CD4-positive, alpha-beta T cell treated with Interleukin-6 for 4 hours (primary cell): ENCODE results near the gene ACSF2.

ENCODE experiments used
- DNase-seq: peaks from one replicate; pipeline ENCODE4 v3.0.0-alpha.2; 2020; ENCODE audit warnings: mixed read lengths

Gene ACSF2

DNA sequence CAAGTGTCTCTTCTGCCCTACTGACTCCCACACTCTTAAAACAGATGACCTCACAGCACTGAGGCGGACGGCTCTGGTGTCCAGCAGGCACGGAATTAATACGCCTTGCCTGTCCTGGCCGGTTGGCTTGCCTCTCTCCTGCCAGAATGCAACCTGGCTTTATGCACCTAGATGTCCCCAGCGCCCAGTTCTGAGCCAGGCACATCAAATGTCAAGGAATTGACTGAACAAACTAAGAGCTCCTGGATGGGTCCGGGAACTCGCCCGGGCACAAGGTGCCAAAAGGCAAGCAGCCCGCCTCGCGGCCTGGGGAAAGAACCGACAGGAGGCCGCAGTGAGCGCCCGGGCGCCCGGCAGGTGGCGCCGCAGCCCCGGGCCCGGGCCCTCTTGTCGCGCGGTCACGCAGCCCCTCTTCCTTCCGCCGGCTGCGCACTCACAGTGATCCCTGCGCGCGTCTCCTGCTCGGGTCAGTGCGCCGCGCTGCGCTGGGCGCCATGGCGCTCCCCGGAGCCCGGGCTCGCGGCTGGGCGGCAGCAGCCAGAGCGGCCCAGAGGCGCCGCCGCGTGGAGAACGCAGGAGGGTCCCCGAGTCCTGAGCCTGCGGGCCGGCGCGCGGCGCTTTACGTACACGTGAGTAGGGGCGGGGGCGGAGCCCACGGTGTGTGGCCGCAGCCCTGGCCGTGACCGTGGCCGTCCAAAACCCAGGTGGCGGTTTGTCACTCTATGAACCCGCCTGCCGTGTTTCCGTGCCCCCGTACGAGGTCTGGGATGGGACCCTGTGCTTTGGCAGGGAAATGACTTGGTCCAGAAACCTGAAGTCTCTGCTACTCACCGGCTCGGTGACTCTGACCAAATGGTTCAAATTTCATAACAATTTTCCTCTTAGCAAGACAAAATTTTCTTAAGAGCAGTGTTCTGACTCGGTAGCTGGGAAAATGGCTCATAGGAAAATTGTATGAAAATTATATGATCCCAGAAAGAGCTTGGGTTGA is 52.7 kb downstream of the ACSF2 start, which contains the start of gene RSAD1:
RSAD1 (plus strand) TSS at position 470 of the 991 bp plus-strand sequence; CDS start at position 495, 25 bp downstream.
- peak; percentile 90 for DNase-seq

DNA sequence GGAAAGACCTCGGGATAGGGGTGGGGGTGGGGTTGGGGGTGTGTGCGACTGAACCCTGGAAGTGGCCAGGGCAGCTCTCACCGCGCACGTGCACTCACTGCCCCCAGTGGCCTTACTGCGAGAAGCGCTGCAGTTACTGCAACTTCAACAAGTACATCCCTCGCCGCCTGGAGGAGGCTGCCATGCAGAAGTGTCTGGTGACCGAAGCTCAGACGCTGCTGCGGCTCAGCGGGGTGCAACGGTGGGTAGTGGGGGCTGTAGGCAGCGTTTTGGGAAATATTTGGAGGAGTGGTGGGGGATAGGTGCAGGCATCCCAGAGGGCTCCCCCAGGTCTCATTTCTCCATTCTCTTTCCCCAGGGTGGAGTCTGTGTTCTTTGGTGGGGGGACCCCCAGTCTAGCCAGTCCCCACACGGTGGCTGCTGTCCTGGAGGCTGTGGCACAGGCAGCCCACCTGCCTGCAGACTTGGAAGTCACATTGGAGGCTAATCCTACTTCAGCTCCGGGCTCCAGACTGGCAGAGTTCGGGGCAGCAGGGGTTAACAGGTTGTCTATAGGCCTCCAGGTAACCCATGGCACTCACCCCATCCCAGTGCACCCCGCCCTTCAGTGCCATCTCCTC is 53.6 kb downstream of the ACSF2 start:
- DNase-seq = peak; percentile 74

DNA sequence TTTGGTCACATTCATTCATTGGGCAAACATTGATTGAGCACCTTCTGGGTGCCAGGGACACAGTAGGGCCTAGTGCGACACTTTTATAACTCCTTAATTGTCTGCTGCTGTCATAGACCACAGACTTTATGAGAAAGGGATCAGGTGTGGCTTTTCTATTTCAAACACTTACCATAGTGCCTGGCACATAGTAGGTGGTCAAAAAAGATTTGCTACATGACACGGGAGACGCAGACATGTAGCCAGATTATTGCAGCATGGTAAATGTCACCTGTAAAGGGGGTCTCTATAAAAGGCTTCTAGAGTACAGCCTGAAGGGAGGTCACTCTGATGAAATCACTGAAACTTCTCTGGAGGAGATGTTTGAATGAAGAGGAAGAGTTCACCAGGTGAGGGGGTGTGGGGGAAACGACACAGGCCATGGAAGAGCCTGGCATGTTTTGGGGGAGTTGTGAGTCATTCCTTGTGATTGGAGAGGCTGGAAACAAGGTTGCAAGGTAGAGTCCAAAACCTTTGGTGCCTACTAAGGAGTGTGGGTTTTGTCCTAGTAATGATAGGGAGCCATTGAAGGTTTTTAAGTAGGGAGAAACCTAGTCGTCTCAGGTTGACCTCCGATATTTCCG is 54.2 kb downstream of the ACSF2 start:
- DNase-seq = no peak

DNA sequence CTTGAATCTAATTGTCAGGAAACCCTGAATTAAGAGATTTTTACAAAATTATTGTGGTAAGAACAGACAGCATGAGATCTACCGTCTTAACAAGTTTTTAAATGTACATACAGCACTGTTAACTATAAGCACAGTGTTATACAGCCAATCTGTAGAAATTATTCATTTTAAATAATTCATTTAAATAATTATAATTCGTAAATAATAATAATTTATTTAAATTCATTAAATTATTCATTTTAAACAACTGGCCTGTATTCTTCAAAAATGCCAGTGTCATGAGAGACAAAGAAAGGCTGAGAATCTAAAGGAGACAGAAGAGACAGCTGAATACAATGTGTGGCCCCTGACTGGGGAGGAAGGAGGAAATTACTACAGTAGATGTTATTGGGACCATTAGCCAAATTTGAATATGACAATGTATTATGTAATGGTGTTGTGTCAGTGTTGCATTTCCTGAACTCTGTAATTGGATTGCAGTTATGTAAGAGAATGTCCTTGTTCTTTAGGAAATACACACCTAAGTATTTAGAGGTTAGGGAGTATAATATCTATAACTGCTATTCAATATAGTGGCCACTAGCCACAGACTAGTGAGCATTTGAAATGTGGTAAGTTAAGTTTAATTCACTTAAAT is 55.0 kb downstream of the ACSF2 start:
- DNase-seq = no peak

DNA sequence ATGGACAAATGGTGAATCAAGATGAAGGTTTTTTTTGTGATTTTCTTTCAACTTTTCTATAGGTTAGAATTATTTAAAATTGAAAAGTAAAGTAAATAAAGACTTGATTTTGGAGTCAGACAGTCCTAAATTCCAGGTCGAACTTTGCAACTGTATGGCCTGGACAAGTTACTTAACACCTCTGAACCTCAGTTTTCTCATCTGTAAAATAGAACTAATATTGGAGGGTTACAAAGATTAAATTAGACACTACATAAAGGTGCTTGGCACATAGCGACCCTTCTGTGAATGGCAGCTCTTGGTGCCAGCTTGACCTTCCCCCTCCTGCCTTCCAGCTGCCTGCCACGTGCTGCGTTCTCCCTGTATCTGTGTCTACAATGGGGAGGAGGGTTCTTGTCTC is 55.6 kb downstream of the ACSF2 start:
- no peak for DNase-seq

DNA sequence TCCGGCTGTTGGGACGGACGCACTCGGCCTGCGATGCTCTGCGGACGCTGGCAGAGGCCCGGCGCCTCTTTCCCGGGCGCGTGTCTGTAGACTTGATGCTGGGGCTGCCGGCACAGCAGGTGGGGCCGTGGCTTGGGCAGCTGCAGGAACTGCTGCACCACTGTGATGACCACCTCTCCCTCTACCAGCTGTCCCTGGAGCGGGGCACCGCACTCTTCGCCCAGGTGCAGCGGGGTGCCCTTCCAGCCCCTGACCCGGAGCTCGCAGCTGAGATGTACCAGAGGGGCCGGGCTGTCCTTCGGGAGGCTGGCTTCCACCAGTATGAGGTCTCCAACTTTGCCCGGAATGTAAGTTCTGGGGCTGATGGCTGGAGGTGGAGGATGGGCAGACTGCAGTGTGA is 56.1 kb downstream of the ACSF2 start:
- DNase-seq = no peak

DNA sequence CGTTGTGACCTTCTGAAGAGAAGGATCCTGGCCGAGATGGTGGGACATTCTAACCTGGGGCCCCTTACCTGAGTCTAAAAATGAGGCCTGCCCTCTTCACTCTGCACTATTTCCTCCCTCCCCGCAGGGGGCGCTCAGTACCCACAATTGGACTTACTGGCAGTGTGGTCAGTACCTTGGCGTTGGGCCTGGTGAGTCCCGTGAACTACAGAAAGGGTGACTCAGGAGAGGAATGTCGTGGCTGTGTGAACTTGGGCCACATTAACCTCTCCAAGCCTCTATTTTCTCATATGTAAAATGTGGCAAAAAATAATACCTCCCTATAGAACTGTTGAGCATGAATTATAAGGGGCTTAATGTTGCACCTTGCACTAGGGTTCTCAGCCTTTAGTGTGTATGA is 56.5 kb downstream of the ACSF2 start:
- peak; percentile 79 for DNase-seq

DNA sequence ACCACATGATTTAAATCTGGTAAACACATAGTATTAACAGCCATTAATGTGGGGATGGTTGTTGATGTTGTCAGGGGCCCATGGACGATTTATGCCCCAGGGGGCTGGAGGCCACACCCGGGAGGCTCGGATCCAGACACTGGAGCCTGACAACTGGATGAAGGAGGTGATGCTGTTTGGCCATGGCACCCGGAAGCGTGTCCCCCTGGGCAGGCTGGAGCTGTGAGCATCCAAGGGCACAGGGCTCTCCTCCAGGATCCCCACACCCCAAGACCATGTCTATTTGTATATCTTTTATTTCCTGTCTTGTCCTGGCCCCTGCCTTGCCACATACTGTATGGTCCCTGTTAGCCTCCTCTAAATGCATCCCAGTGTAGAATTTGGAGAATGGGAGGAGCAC is 57.2 kb downstream of the ACSF2 start:
- DNase-seq = no peak

DNA sequence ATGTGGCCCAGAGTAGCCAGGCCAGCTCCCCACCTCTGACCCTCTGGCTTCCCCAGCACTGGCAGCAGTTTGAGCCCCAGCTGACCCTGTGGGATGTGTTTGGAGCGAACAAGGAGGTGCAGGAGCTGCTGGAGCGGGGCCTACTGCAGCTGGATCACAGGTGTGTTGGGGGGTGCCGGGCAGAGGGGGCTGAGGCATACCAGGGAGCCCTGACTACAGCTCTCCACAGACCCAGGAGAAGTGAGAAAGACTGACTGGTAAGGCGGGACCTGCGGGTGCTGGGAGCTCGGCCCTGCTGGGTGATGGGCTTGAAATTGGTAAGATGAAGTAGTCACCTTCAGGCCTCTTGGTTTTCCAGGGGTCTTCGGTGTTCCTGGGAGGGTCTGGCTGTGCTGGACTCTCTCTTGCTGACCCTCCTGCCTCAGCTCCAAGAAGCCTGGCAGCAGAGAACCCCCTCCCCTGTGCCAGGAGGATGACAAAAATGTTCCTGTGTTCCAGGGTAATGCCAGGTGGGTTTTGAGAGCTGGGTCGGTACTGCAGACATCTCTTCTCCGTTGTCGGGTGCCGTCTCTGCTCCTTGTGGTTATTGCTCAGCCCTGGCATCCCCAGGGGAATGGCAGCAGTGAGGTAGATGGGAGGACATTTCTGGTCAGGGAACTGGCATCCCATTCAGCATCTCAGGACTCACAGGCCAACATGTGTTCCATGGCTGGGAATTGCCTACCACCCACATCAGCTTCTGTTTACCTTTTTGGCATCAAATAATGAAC is 58.6 kb downstream of the ACSF2 start:
- DNase-seq = no peak

DNA sequence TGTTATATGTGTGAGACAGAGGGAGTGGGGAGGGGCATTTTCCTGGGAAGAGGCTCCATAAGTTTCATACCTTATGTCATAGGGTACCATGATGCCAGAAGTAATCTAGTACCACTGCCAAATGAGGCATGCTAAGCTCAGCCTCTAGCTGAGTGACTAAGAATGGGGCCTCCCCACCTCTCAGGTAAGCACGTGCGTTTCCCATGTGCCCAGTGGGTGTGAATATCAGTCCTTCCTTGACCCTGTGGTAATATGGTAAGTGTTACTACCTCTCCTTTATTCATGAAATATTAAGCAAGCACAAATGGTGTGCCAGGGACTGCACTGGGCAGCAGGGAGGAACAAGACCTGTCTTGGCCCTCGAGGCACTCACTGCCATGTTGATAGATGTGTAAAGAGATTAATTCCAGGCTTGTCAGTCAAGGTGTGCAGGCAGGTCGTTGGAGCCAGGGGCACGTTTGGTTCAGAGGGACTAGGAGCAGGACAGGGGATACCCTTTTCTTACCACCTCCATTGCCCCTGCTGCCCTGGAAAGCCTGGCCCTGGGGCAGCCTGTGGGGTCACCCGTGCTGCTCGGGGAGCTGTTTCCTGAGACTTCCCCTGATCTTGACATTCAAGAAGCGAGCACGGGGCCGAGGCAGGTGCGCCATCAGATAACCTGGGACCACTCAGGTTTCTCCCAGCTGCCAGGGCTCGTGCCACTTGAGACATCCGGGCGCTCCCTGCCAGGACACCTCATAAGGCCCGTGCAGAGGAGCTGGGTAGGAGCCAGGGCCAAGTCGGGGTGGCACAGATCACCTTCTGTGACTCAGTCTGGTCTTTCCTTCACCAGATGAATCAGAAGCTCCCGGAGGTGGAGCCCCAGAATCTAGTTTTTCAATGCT is 61.4 kb downstream of the ACSF2 start:
- no peak for DNase-seq

DNA sequence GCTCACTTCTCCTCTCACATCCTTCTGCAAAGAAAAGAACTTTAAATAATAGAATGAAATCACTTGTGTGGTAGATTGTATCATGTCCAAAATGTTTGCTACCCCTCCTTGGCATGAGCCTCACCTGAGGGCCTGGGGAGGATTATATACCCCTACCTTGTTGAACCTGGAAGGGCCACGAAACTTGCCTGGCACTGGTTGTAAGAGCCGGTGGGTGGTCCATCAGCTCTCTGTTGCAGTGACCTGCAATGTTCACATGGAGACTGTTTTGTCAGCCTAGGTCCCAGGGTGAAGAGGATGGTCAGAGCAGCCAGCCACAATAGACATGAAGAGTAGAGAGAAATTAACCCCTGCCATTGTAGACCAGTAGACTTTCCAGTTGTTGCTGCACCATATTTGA is 62.9 kb downstream of the ACSF2 start:
- no peak for DNase-seq

DNA sequence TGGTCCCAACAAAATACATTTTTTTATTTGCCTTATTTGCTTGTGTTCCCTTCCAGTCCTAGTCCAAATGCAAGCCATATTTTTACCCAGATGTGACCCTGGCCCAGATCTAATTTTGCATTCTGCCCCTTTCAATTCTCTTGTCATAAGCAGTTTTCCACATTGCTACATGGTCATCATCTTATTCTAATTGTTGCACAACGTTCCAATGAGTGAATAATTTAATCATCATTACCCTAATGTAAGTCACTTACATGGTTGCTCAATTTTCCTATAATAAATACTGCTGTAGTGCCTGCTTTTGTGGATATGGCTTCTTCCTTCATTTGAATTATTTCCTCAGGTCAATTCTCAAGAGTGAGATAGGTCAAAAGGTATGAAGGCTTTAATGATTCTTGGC is 65.5 kb downstream of the ACSF2 start:
- no peak for DNase-seq

DNA sequence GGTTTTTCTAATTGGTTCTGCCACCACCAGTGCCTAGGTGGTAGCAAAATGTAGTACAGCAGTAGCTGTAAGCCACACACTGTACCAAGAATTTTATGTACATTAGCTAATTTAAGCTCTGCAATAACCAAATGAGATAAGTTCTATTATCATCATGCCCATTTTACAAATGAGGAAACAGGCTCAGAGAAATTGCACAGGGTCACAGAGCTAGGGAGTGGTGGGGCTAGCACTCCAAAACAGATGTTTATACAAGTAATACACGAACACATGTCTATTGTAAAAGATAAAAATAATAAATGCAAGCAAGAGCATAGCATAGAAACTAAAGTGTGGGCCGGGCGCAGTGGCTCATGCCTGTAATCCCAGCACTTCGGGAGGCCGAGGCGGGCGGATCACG is 66.2 kb downstream of the ACSF2 start:
- no peak for DNase-seq

DNA sequence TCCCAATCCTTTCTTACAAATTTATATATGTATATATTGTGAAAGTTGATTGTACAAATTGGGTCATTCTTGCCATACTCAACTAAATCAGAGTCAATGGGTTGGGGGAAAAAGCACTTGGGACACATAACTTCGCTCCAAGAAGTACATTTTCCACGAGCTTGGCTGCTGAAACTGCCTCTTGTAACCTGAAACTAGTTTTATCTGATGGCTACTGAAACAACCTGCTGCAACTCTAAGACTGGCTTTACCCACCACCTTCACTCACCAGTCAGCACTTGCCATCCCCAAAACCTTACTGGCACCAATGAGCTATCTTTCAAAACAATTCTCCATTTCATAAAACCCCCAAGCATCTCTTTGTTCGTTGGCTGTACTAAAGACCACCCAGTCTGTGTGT is 67.7 kb downstream of the ACSF2 start:
- no peak for DNase-seq

DNA sequence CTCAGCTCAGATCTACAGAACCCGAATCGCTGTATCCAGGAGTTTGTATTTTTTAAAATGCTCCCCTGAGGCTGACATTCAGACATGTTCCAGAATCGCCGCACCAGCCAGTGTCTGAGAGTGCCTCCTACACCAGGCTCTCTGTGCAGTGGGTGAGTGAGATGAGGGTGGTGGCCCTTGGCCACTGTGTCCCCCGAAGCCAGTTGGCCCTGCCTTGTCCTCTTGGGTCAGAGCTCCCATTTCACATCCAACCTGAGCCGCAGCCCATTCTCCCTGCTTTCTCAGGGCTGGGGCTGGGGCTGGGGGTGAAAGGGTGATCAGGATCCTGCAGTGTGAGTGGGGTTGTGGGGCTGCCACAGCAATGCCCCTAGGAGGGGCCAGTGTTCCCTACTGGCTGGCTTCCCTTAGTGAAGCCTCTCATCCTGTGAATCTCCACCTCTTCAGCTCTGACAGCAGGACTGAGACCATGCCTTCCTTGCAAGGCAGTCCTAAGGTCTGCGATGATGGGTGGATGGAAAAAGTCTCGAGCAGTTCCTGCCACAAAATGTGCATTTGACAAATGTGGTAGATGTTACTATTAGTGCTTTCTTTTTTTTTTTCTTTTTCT is 69.3 kb downstream of the ACSF2 start:
- DNase-seq = no peak

DNA sequence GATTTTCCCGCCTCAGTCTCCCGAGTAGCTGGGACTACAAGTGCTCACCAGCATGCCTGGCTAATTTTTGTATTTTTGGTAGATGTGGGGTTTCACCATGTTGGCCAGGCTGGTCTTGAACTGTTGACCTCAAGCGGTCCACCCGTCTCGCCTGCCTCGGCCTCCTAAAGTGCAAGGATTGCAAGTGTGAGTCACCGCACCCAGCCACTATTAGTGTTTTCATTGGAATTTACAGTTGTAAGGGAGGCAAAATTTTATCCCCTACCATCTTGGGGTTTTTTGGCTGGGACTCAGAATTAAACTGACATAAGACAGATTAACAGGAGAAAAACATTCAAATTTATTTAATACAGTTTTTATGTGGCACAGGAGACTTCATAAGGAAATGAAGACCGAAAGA is 69.9 kb downstream of the ACSF2 start:
- DNase-seq = no peak

DNA sequence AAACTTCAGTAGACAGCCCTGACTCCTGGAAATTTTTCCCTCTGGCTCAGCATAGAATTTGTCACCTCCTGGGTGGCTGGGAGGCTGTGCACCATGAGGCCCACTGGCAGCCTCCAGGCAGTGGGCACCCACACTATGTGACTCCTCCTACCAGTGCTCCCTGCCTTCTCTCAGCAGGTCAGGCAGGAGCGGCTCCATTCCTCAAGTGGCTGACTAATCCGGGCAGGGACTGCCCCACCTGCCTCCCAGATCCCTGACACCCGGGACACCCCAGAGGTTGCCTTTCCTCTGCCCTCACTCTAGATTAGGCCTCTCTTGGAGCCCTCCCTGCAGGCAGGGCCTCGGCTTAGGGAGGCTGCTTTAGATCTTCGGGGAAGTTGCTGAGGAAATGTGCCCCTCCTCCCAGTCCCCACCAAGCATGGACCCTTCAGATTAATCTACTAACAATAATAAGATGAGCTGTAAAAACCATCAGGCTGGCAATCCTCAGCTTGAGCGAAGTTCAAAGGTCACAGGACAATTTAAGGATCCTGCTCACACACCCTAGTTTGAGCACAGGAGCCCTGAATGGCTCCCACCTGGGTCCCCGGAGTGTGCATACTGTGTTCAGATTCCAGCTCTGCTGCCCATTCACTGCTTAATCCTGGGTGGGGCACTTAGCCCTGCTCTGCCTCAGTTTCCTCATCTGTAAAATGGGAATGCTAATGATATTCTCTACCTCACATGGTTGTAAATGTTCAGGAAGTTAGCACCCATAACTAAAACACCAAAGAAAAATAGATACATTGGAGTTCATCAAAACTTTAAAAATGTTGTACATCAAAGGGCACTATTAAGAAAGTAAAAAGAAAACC is 72.2 kb downstream of the ACSF2 start:
- DNase-seq = no peak

DNA sequence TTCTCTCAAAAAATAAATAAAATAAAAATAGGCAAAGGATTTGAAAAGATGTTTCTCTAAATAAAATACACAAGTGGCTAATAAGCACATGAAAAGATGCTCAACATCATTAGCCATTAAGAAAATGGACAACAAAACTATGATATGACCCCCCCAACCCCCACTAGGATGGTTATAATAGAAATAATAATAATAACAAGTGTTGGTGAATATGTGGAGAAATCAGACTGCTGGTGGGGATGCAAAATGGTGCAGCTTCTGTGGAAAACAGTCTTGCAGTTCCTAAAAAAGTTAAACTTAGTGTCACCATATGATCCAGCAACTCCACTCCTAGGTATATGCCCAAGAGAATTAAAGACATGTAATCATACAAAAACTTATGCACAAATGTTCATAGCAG is 73.3 kb downstream of the ACSF2 start:
- DNase-seq = no peak

DNA sequence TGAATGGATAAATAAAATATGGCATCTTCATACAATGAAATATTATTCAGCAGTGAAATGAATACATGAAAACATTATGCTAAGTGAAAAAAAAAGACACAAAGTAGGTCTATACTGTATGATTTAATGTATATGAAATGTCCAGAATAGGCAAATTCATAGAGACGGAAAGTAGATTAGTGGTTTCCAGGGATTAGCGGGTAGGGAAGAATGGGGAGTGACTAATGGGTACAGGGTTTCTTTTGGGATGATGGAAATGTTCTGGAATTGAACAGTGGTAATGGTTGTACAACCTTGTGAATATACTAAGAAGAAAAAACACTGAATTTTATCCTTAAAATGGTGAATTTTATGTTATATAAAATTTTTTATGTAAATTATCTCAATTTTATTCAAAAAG is 73.7 kb downstream of the ACSF2 start:
- no peak for DNase-seq

DNA sequence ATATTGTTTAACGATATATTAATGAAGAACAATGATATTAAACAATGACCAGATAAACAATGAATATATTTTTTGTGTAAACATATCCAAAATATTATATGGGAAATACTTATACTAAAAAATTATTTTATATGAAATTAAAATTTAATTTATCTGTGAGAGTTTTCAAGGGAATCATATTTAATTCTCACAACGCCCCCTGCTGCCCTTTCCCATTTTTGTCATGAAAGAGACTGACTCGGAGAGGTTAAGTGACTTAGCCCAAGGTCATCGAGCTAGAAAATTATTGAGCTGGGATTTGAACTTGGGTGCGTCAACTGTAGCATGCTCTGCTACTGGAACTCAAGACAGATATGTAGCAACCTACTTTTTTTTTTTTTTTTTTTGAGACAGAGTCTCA is 75.0 kb downstream of the ACSF2 start:
- DNase-seq = peak; percentile 57
